Right renal cortex interstitium (tissue), 3 donors: ENCODE measurements around the gene USF3. TPM values are rescaled to one million over a fixed set of nuclear protein-coding genes. Genes with fewer than 3 reads are reported as not detected.
A peak's percentile ranks its signal among the peaks of the same experiment; 100 is the strongest.
"Not testable (repeated sequence)": the region's sequence is repeated elsewhere in the genome, so short reads cannot be mapped to it uniquely, and the experiment has no call there.

Experiments
- DNase-seq, 3 donors: peaks; one replicate each; pipeline ENCODE4 v3.0.0-alpha.2; 2013; ENCODE audit warnings: low read depth in 3 of 3, low spot score in 2 of 3
- polyA plus RNA-seq, 3 donors: library from polyadenylated mRNA; unstranded; fragments of 120-200 nt; gene quantifications; one replicate each; pipeline ENCODE4 v1.2.1, GENCODE V29; 2013; ENCODE audit not compliant: insufficient read length in 3 of 3

Gene USF3
- polyA plus RNA-seq, 3 donors: 18.7 to 20.4 (median 19.0) TPM

- no peak for DNase-seq
Measured at GRCh38 chr3:113654851-113655250, 41.6 kb downstream of the USF3 start.

- no peak for DNase-seq
Measured at GRCh38 chr3:113654310-113654709, 42.1 kb downstream of the USF3 start.

- no peak for DNase-seq
Measured at GRCh38 chr3:113649174-113649845, 47.1 kb downstream of the USF3 start.

- no peak for DNase-seq
Measured at GRCh38 chr3:113648524-113648923, 47.9 kb downstream of the USF3 start.

- no peak for DNase-seq
Measured at GRCh38 chr3:113643583-113643982, 52.9 kb downstream of the USF3 start.

GRCh38 chr3:113638910-113639309, 57.5 kb downstream of the USF3 start:
- DNase-seq: no peak

- DNase-seq: no peak
Measured at GRCh38 chr3:113637756-113638155, 58.7 kb downstream of the USF3 start.

- DNase-seq: not testable (repeated sequence)
Measured at GRCh38 chr3:113636034-113636433, 60.4 kb downstream of the USF3 start.

GRCh38 chr3:113634782-113635474, 61.5 kb downstream of the USF3 start:
- DNase-seq: no peak

GRCh38 chr3:113631573-113631972, 64.9 kb downstream of the USF3 start:
- DNase-seq: no peak

- DNase-seq: no peak
Measured at GRCh38 chr3:113630956-113631542, 65.4 kb downstream of the USF3 start.

GRCh38 chr3:113629584-113630421, 66.6 kb downstream of the USF3 start:
- peak in 2 of 3 donors; percentile 48 to 54 for DNase-seq

- no peak for DNase-seq
Measured at GRCh38 chr3:113628788-113629187, 67.7 kb downstream of the USF3 start.

GRCh38 chr3:113628316-113628715, 68.1 kb downstream of the USF3 start:
- DNase-seq: no peak

- DNase-seq: peak in 1 of 3 donors; percentile 25
Measured at GRCh38 chr3:113626503-113627371, 69.7 kb downstream of the USF3 start.

GRCh38 chr3:113625834-113626233, 70.6 kb downstream of the USF3 start:
- no peak for DNase-seq

GRCh38 chr3:113623811-113624210, 72.6 kb downstream of the USF3 start:
- DNase-seq: no peak

- DNase-seq: no peak
Measured at GRCh38 chr3:113623324-113623723, 73.1 kb downstream of the USF3 start.

GRCh38 chr3:113620091-113620490, 76.4 kb downstream of the USF3 start:
- no peak for DNase-seq

GRCh38 chr3:113617726-113618125, 78.7 kb downstream of the USF3 start:
- no peak for DNase-seq
